Spleen (tissue), 7 donors: Measurements from ENCODE around the gene CCDC88B.

Experiments used
- POLR2A ChIP-seq, 3 donors: fragments of 450-650 bp; IDR thresholded peaks; one replicate each; pipeline ENCODE4 v1.5.1; 2017; ENCODE audit warnings: antibody characterized with exemption in 3 of 3, mild to moderate bottlenecking in 1 of 3
- TF ChIP-seq, protein P1 (sequence below), 11 experiments: fragments of 200-600 bp in 7 of 11; fragments of 450-650 bp in 4 of 11; sonication (generic) in 4 of 11; IDR thresholded peaks in 8 of 11; conservative IDR thresholded peaks in 3 of 11; 1 replicate in 7 of 11; 2 replicates in 4 of 11; pipeline versions ENCODE4 v1.4.0 to v1.8.0; 2016 to 2021; ENCODE audit warnings: antibody characterized with exemption in 11 of 11, inconsistent platforms in 4 of 11, mild to moderate bottlenecking in 1 of 11
- donor health status: DM: no; HTN: no; CAD: no; lungs with moderate emphysema.
- donor health status: DM: no; HTN: no; CAD: no.
- donor health status: DM: no; HTN: no; CAD: no.

DNA sequence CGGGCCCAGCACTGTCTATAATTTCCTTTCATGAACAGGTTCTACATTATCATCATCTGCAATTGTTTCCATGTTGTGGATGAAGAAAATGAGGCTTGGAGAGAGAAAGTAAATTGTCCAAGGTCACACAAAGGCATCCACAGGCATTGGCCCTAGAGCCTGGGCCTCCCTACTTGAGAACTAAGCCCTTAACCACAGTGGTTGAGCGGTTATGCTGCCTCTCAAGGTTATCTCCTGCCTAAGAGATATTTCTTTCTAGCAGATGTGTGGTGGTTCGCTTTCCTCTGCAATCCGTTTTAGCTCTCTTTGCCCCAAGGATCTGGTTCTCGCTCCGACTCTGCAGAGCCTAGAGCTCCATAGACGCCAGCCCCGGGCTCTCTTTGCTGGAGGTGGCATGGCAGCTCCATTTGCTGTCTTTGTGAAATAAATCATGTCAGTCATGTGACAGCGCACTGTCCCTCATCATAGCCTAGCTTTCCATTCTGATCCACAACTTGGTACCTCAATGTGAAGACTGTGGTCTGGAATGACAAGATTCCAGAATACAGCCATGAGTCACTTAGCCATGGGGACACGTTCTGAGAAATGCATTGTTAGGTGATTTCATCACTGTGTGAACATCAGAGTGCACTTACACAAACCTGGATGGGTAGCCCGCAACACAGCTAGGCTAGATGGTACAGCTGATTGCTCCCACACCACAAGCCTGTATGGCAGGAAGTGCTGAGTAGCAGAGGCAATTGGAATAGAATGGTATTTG is 46.1 kb downstream of the CCDC88B start:
- TF ChIP-seq, protein P1, sequence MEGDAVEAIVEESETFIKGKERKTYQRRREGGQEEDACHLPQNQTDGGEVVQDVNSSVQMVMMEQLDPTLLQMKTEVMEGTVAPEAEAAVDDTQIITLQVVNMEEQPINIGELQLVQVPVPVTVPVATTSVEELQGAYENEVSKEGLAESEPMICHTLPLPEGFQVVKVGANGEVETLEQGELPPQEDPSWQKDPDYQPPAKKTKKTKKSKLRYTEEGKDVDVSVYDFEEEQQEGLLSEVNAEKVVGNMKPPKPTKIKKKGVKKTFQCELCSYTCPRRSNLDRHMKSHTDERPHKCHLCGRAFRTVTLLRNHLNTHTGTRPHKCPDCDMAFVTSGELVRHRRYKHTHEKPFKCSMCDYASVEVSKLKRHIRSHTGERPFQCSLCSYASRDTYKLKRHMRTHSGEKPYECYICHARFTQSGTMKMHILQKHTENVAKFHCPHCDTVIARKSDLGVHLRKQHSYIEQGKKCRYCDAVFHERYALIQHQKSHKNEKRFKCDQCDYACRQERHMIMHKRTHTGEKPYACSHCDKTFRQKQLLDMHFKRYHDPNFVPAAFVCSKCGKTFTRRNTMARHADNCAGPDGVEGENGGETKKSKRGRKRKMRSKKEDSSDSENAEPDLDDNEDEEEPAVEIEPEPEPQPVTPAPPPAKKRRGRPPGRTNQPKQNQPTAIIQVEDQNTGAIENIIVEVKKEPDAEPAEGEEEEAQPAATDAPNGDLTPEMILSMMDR (IDR thresholded peaks at IDR 0.05 in 8 of 11, conservative IDR thresholded peaks at IDR 0.05 in 3 of 11), result no peak
- no peak for TF ChIP-seq POLR2A (IDR thresholded peaks at IDR 0.05)
